Ammon's horn (tissue), 1 donor: ENCODE measurements around the gene MTMR3.

Experiments
- DNase-seq: peaks from one replicate; pipeline ENCODE4 v3.0.0-alpha.2; 2016; ENCODE audit warnings: low spot score

Gene MTMR3

GRCh38 chr22:29916007-29916544 lies 33.1 kb downstream of the MTMR3 start:
- DNase-seq, result no peak

- DNase-seq, result peak; percentile 20
Measured at GRCh38 chr22:29917052-29917902, 34.3 kb downstream of the MTMR3 start.

- DNase-seq, result no peak
Measured at GRCh38 chr22:29925402-29925801, 42.4 kb downstream of the MTMR3 start.

- DNase-seq, result no peak
Measured at GRCh38 chr22:29926057-29926456, 43.1 kb downstream of the MTMR3 start.

- DNase-seq, result no peak
Measured at GRCh38 chr22:29932136-29932535, 49.2 kb downstream of the MTMR3 start.

- no peak for DNase-seq
Measured at GRCh38 chr22:29933619-29934018, 50.6 kb downstream of the MTMR3 start.

- DNase-seq, result no peak
Measured at GRCh38 chr22:29934596-29934995, 51.6 kb downstream of the MTMR3 start.

GRCh38 chr22:29936186-29936585 lies 53.2 kb downstream of the MTMR3 start:
- DNase-seq, result no peak

GRCh38 chr22:29937940-29938693 lies 55.1 kb downstream of the MTMR3 start:
- DNase-seq, result no peak

- no peak for DNase-seq
Measured at GRCh38 chr22:29940526-29940925, 57.6 kb downstream of the MTMR3 start.

- DNase-seq, result no peak
Measured at GRCh38 chr22:29944339-29944738, 61.4 kb downstream of the MTMR3 start.

- no peak for DNase-seq
Measured at GRCh38 chr22:29945435-29945834, 62.5 kb downstream of the MTMR3 start.

- no peak for DNase-seq
Measured at GRCh38 chr22:29946220-29946619, 63.2 kb downstream of the MTMR3 start.

- no peak for DNase-seq
Measured at GRCh38 chr22:29947410-29948384, 64.7 kb downstream of the MTMR3 start.

GRCh38 chr22:29948385-29948769 lies 65.4 kb downstream of the MTMR3 start:
- no peak for DNase-seq

- DNase-seq, result no peak
Measured at GRCh38 chr22:29949872-29950271, 66.9 kb downstream of the MTMR3 start.

GRCh38 chr22:29951791-29952413 lies 68.9 kb downstream of the MTMR3 start:
- no peak for DNase-seq

GRCh38 chr22:29954203-29954855 lies 71.4 kb downstream of the MTMR3 start:
- no peak for DNase-seq

- DNase-seq, result no peak
Measured at GRCh38 chr22:29956680-29957079, 73.7 kb downstream of the MTMR3 start.

- DNase-seq, result no peak
Measured at GRCh38 chr22:29958170-29958569, 75.2 kb downstream of the MTMR3 start.

- DNase-seq, result no peak
Measured at GRCh38 chr22:29964776-29965175, 81.8 kb downstream of the MTMR3 start.
